PC-9 (cell line): ENCODE data around the gene DUSP16. TPM values are rescaled to one million over a fixed set of nuclear protein-coding genes. Genes with fewer than 3 reads are reported as not detected.

ENCODE experiments used
- BruUV-seq: library from RNA; stranded (reverse); fragments of 400-500 nt; replicated peaks from 2 replicates; lab custom pipeline; 2021; lab: Mats Ljungman, UMichigan
- CTCF ChIA-PET: fragments of 300-600 bp; sonication (Branson Sonifier 250); formaldehyde crosslinking; loops from one replicate; lab custom pipeline; 2022; ENCODE audit warnings: antibody characterized with exemption; lab: Charles Lee
- POLR2A ChIA-PET: fragments of 300-600 bp; sonication (Branson Sonifier 250); formaldehyde crosslinking; loops from one replicate; lab custom pipeline; 2022; ENCODE audit warnings: antibody characterized with exemption; ENCODE audit not compliant: unreplicated experiment; lab: Charles Lee
- DNase-seq, 2 experiments: peaks; one replicate each; pipeline versions ENCODE4 v3.0.0 to v3.0.0-alpha.2; 2015 to 2022; ENCODE audit warnings: mixed read lengths in 1 of 2
- H2AFZ ChIP-seq: fragments of 200-600 bp; sonication (generic); 2 replicates; pipeline ENCODE4 v1.8.1; 2017; ENCODE audit warnings: antibody characterized with exemption
- H3F3A ChIP-seq: fragments of 200-600 bp; sonication (generic); 2 replicates; pipeline ENCODE4 v1.8.1; 2017; ENCODE audit warnings: antibody characterized with exemption, mild to moderate bottlenecking, low read depth; ENCODE audit not compliant: insufficient read depth
- H3K27ac ChIP-seq: fragments of 200-600 bp; sonication (generic); 2 replicates; pipeline ENCODE4 v1.6.1; 2016; ENCODE audit warnings: mixed run types
- H3K27me3 ChIP-seq: fragments of 200-600 bp; sonication (generic); 2 replicates; pipeline ENCODE4 v1.6.1; 2016; ENCODE audit warnings: low read depth, mixed run types; ENCODE audit not compliant: insufficient read depth
- H3K36me3 ChIP-seq: fragments of 200-600 bp; sonication (generic); 2 replicates; pipeline ENCODE4 v1.6.1; 2016; ENCODE audit warnings: low read depth, mixed run types
- H3K4me1 ChIP-seq: fragments of 200-600 bp; sonication (generic); replicated peaks from 2 replicates; pipeline ENCODE4 v1.6.1; 2016; ENCODE audit warnings: mixed run types; ENCODE audit not compliant: insufficient read depth
- H3K4me2 ChIP-seq: fragments of 200-600 bp; sonication (generic); 2 replicates; pipeline ENCODE4 v1.6.1; 2017; ENCODE audit warnings: mixed run types
- H3K4me3 ChIP-seq: fragments of 200-600 bp; sonication (generic); 2 replicates; pipeline ENCODE4 v1.6.1; 2016; ENCODE audit warnings: mixed run types
- H3K79me2 ChIP-seq: fragments of 200-600 bp; sonication (generic); 2 replicates; pipeline ENCODE4 v1.6.1; 2017; ENCODE audit warnings: low read depth, mixed run types
- H3K9me2 ChIP-seq: fragments of 200-600 bp; sonication (generic); 2 replicates; pipeline ENCODE4 v1.8.1; 2017; ENCODE audit warnings: mild to moderate bottlenecking; ENCODE audit not compliant: insufficient read depth
- H3K9me3 ChIP-seq: fragments of 200-600 bp; sonication (generic); 2 replicates; pipeline ENCODE4 v1.8.1; 2016; ENCODE audit warnings: low read depth; ENCODE audit not compliant: insufficient read depth
- H4K20me1 ChIP-seq: fragments of 200-600 bp; sonication (generic); 2 replicates; pipeline ENCODE4 v1.8.1; 2017; ENCODE audit not compliant: insufficient read depth
- CTCF ChIP-seq: fragments of 200-600 bp; sonication (generic); conservative IDR thresholded peaks from 2 replicates; pipeline ENCODE4 v1.6.1; 2017; ENCODE audit warnings: mixed run types, antibody characterized with exemption, mild to moderate bottlenecking, moderate library complexity
- EZH2 ChIP-seq: fragments of 200-600 bp; sonication (generic); IDR thresholded peaks from 2 replicates; pipeline ENCODE4 v1.8.0; 2017; ENCODE audit warnings: antibody characterized with exemption, low read depth
- intact Hi-C: fragments of 100-400 bp; cut with micrococcal nuclease; formaldehyde crosslinking; loops from one replicate; pipeline ENCODE4 v1.10.0; 2022; ENCODE audit not compliant: unreplicated experiment
- total RNA-seq: library from RNA; stranded (reverse); gene quantifications from 2 replicates; pipeline ENCODE4 v1.2.3, GENCODE V29; 2021

The DUSP16 gene
- total RNA-seq, 1 experiment from 2014 or later, result 24.8 TPM

- ChIA-PET POLR2A (interaction anchor here (0.6 to 0.7 kb wide), 4 partner anchors 13 to 143 kb away, joined by 6 to 7 read pairs (median 6); no protein-coding TSS in a partner anchor), CTCF (no interaction called here)
- H3K4me3 ChIP-seq, result peak overlapping the region; percentile 68
- no peaks in the 10 kb centered on the region for H3K27me3 ChIP-seq
- no peak for TF ChIP-seq EZH2
- 0 out of 2 replicates have a peak, but pooled peaks have one; percentile 10 for TF ChIP-seq CTCF
- DNase-seq, result peak; percentile 58 to 84
- TSS peak; percentile 53 for BruUV-seq
- peaks cover 39% of the 10 kb centered on the region for H3K79me2 ChIP-seq
- no peaks in the 10 kb centered on the region for H3K36me3 ChIP-seq
- peaks cover 22% of the 10 kb centered on the region for H3F3A ChIP-seq
- no peaks in the 10 kb centered on the region for H4K20me1 ChIP-seq
- H3K4me2 ChIP-seq, result peak overlapping the region; percentile 84
- intact Hi-C loops, result loop anchor here (5.0 kb wide), 1 partner anchor 142 kb away; no protein-coding TSS in a partner anchor
- no peaks in the 10 kb centered on the region; the same call in 1 of the 2 replicates for H3K9me3 ChIP-seq
- H2AFZ ChIP-seq, result peak overlapping the region; percentile 71
- no peaks in the 10 kb centered on the region for H3K9me2 ChIP-seq
- peak overlapping the region; percentile 92 for H3K27ac ChIP-seq
- H3K4me1 ChIP-seq, result peaks cover 25% of the 10 kb centered on the region
These were observed 1.9 kb downstream of the DUSP16 start for GRCh38 chr12:12560587-12561370.

- Histone ChIP-seq H3K27ac (peak overlapping the region; percentile 92), H3K27me3 (no peaks in the 10 kb centered on the region), H3K79me2 (peaks cover 39% of the 10 kb centered on the region), H3K4me3 (peak overlapping the region; percentile 68; the same call in 1 of the 2 replicates), H3F3A (peaks cover 22% of the 10 kb centered on the region), H3K36me3 (no peaks in the 10 kb centered on the region), H3K9me2 (no peaks in the 10 kb centered on the region), H3K4me1 (peaks cover 25% of the 10 kb centered on the region), H3K9me3 (no peaks in the 10 kb centered on the region; the same call in 1 of the 2 replicates), H3K4me2 (peak overlapping the region; percentile 84), H4K20me1 (no peaks in the 10 kb centered on the region), H2AFZ (no peak overlapping the region)
- no peak for DNase-seq
- CTCF ChIA-PET, result no interaction called here
- POLR2A ChIA-PET, result interaction anchor here (0.6 kb wide), 1 partner anchor 12 kb away, joined by 6 read pairs; no protein-coding TSS in a partner anchor
- BruUV-seq, result no TSS peak
- intact Hi-C loops, result loop anchor here (5.0 kb wide), 1 partner anchor 142 kb away; no protein-coding TSS in a partner anchor
- TF ChIP-seq EZH2 (no peak), CTCF (no peak)
These were observed 2.9 kb downstream of the DUSP16 start for GRCh38 chr12:12559719-12560296.

- Histone ChIP-seq H3K27ac (no peak overlapping the region), H3K9me3 (no peaks in the 10 kb centered on the region), H3K4me2 (no peak overlapping the region), H3K27me3 (no peaks in the 10 kb centered on the region), H3K9me2 (no peaks in the 10 kb centered on the region), H2AFZ (no peak overlapping the region), H3K79me2 (peaks cover 39% of the 10 kb centered on the region), H3F3A (peaks cover 16% of the 10 kb centered on the region), H3K4me1 (peaks cover 20% of the 10 kb centered on the region), H4K20me1 (no peaks in the 10 kb centered on the region), H3K36me3 (no peaks in the 10 kb centered on the region), H3K4me3 (no peak overlapping the region)
- no TSS peak for BruUV-seq
- CTCF ChIA-PET, result no interaction called here
- POLR2A ChIA-PET, result interaction anchor here (0.7 kb wide), 1 partner anchor 140 kb away, joined by 3 read pairs; no protein-coding TSS in a partner anchor
- no peak for TF ChIP-seq EZH2
- DNase-seq, result no peak
- intact Hi-C loops, result no loop called here
These were observed 4.4 kb downstream of the DUSP16 start for GRCh38 chr12:12558291-12558690.
